Esophagus muscularis mucosa (tissue), 4 donors: Measurements from ENCODE around the gene NBPF3.

Experiments
- CTCF ChIP-seq, 3 experiments: fragments of 200-600 bp in 2 of 3; fragments of 450-650 bp in 1 of 3; sonication (generic) in 2 of 3; IDR thresholded peaks; one replicate each; pipeline ENCODE4 v1.5.1; 2017 to 2019; ENCODE audit warnings: antibody characterized with exemption in 3 of 3, mild to moderate bottlenecking in 2 of 3, moderate library complexity in 1 of 3
- EP300 ChIP-seq: sonication (generic); formaldehyde crosslinking; IDR thresholded peaks from one replicate; pipeline ENCODE4 v1.6.1; 2017; ENCODE audit warnings: antibody characterized with exemption
- POLR2A ChIP-seq: fragments of 450-650 bp; IDR thresholded peaks from one replicate; pipeline ENCODE4 v1.6.1; 2017; ENCODE audit warnings: antibody characterized with exemption, moderate library complexity, mild to moderate bottlenecking, low read depth
- POLR2AphosphoS5 ChIP-seq, 2 donors: sonication (generic); formaldehyde crosslinking; IDR thresholded peaks; one replicate each; pipeline ENCODE4 v1.6.1; 2017; ENCODE audit warnings: antibody characterized with exemption in 2 of 2

GRCh38 chr1:21531241-21531640 lies 91.3 kb downstream of the NBPF3 start:
- no peak for TF ChIP-seq CTCF (IDR thresholded peaks at IDR 0.05)
- no peak for TF ChIP-seq POLR2AphosphoS5 (IDR thresholded peaks at IDR 0.05)
- TF ChIP-seq POLR2A, result no peak
- TF ChIP-seq EP300, result no peak
